Endothelial cell of umbilical vein (primary cell): Measurements from ENCODE around the gene SH3BGRL3. TPM values are rescaled to one million over a fixed set of nuclear protein-coding genes. Genes with fewer than 3 reads are reported as not detected.

Source experiments
- BruUV-seq: library from RNA; stranded (reverse); fragments of 400-500 nt; replicated peaks from 2 replicates; lab custom pipeline; 2021; lab: Mats Ljungman, UMichigan
- CTCF ChIA-PET: fragments of 300-600, 350-600 bp; sonication (Branson Sonifier 250); formaldehyde crosslinking; loops from one replicate; lab custom pipeline; 2021; ENCODE audit warnings: antibody characterized with exemption, inconsistent platforms; lab: Charles Lee
- POLR2A ChIA-PET: fragments of 300-600, 350-600 bp; sonication (Branson Sonifier 250); formaldehyde crosslinking; loops from one replicate; lab custom pipeline; 2021; ENCODE audit warnings: antibody characterized with exemption, inconsistent platforms; lab: Charles Lee
- DNase-seq: peaks from one replicate; pipeline ENCODE4 v3.0.0-alpha.2; 2011; ENCODE audit warnings: low read depth, low spot score
- FAIRE-seq: peaks from 2 replicates; lab custom pipeline; 2011; peaks lifted over from hg19 to GRCh38; lab: Jason Lieb, UNC
- H2AFZ ChIP-seq: 2 replicates; pipeline ENCODE4 v1.6.0; 2012; ENCODE audit warnings: low read depth, low read length, control low read depth, inconsistent platforms
- H3K27ac ChIP-seq: 2 replicates; pipeline ENCODE4 v1.5.1; 2011; ENCODE audit warnings: low read depth, mild to moderate bottlenecking, control low read depth, low read length, moderate library complexity; ENCODE audit not compliant: insufficient read depth
- H3K27me3 ChIP-seq, 2 experiments: 2 replicates each; pipeline versions ENCODE4 v1.6.0 to v1.6.1; 2011; ENCODE audit warnings: low read length in 2 of 2, mixed read lengths in 1 of 2; ENCODE audit not compliant: control insufficient read depth in 2 of 2, insufficient read depth in 2 of 2
- H3K36me3 ChIP-seq, 2 experiments: 2 replicates in 1 of 2; 3 replicates in 1 of 2; pipeline ENCODE4 v1.5.1; 2011; ENCODE audit warnings: low read length in 2 of 2, mild to moderate bottlenecking in 1 of 2, moderate library complexity in 1 of 2; ENCODE audit not compliant: control insufficient read depth in 2 of 2, insufficient read depth in 2 of 2; ENCODE audit errors: extremely low read depth in 1 of 2
- H3K4me1 ChIP-seq: 3 replicates; pipeline ENCODE4 v1.5.1; 2011; ENCODE audit warnings: mild to moderate bottlenecking, low read length; ENCODE audit not compliant: control insufficient read depth, insufficient read depth; ENCODE audit errors: extremely low read depth
- H3K4me2 ChIP-seq: 2 replicates; pipeline ENCODE4 v1.6.1; 2011; ENCODE audit warnings: low read length, control low read depth, mixed read lengths; ENCODE audit not compliant: insufficient read depth
- H3K4me3 ChIP-seq, 3 experiments: fragments of 200-600 bp in 1 of 3; sonication (generic), shearing (Covaris generic) in 1 of 3; replicated peaks in 1 of 3; 2 replicates each; pipeline ENCODE4 v1.5.1; 2011 to 2016; ENCODE audit warnings: control low read depth in 3 of 3, low read length in 3 of 3, mild to moderate bottlenecking in 2 of 3, inconsistent platforms in 1 of 3, low read depth in 1 of 3, moderate library complexity in 1 of 3; ENCODE audit not compliant: insufficient read depth in 1 of 3
- H3K79me2 ChIP-seq: 2 replicates; pipeline ENCODE4 v1.6.0; 2012; ENCODE audit warnings: low read length, inconsistent platforms; ENCODE audit not compliant: control insufficient read depth, insufficient read depth
- H3K9ac ChIP-seq: replicated peaks from 2 replicates; pipeline ENCODE3; 2011; ENCODE audit warnings: low read length, control low read depth; ENCODE audit not compliant: insufficient read depth; ENCODE audit errors: extremely low read depth
- H3K9me1 ChIP-seq: replicated peaks from 3 replicates; pipeline ENCODE4 v1.6.0; 2011; ENCODE audit warnings: mild to moderate bottlenecking, low read length; ENCODE audit not compliant: control insufficient read depth, insufficient read depth; ENCODE audit errors: extremely low read depth
- H3K9me3 ChIP-seq: replicated peaks from 2 replicates; pipeline ENCODE4 v1.5.1; 2012; ENCODE audit warnings: low read length, inconsistent platforms; ENCODE audit not compliant: control insufficient read depth, insufficient read depth
- H4K20me1 ChIP-seq: replicated peaks from 2 replicates; pipeline ENCODE3; 2011; ENCODE audit warnings: mild to moderate bottlenecking, low read length; ENCODE audit not compliant: control insufficient read depth, insufficient read depth; ENCODE audit errors: extremely low read depth
- EZH2 ChIP-seq: IDR thresholded peaks from 2 replicates; pipeline ENCODE4 v1.6.1; 2012; ENCODE audit warnings: borderline replicate concordance, low read depth, mild to moderate bottlenecking, moderate library complexity, low read length, inconsistent platforms; ENCODE audit not compliant: severe bottlenecking
- FOS ChIP-seq: IDR thresholded peaks from 2 replicates; pipeline ENCODE4 v1.6.1; 2011; ENCODE audit warnings: mild to moderate bottlenecking, low read length, moderate library complexity, borderline replicate concordance; ENCODE audit not compliant: insufficient read depth
- GATA2 ChIP-seq: IDR thresholded peaks from 2 replicates; pipeline ENCODE4 v1.7.0; 2011; ENCODE audit warnings: low read depth, mild to moderate bottlenecking, moderate library complexity, mixed read lengths, low read length; ENCODE audit not compliant: insufficient read length, insufficient read depth
- JUN ChIP-seq: IDR thresholded peaks from 2 replicates; pipeline ENCODE4 v1.6.1; 2011; ENCODE audit warnings: borderline replicate concordance, low read depth; ENCODE audit not compliant: insufficient read length, insufficient read depth
- MYC ChIP-seq: IDR thresholded peaks from one replicate; pipeline ENCODE4 v1.6.1; 2011; ENCODE audit warnings: mild to moderate bottlenecking, low read depth, low read length
- POLR2A ChIP-seq: IDR thresholded peaks from 2 replicates; pipeline ENCODE4 v1.6.1; 2012; ENCODE audit warnings: low read depth, mild to moderate bottlenecking, control low read depth, low read length
- dilution Hi-C: fragments of 300-500 bp; cut with MboI; formaldehyde crosslinking; loops from one replicate; pipeline ENCODE4 v1.15.0; 2019; ENCODE audit warnings: low sequenced_read_pairs; ENCODE audit not compliant: extremely low pct_ligation_motif_present
- intact Hi-C: fragments of 100-400 bp; cut with micrococcal nuclease; formaldehyde crosslinking; loops from one replicate; pipeline ENCODE4 v1.10.0; 2022
- polyA plus RNA-seq, 4 experiments: library from polyadenylated mRNA; depleted of rRNA in 3 of 4; stranded (reverse) in 3 of 4; unstranded in 1 of 4; fragments of >200 nt; gene quantifications; 2 replicates each; pipeline versions ENCODE4 v1.2.1 to v1.2.3, GENCODE V29; 2011 to 2012; ENCODE audit warnings: missing spikeins in 1 of 4
- total RNA-seq: library from RNA; stranded (reverse); gene quantifications from 2 replicates; pipeline ENCODE4 v1.2.3, GENCODE V29; 2021
- TF ChIP-seq, protein P1 (sequence below): IDR thresholded peaks from 2 replicates; pipeline ENCODE4 v1.6.1; 2011; ENCODE audit not compliant: insufficient read depth, insufficient read length
- TF ChIP-seq, protein P2 (sequence below), 2 donors: IDR thresholded peaks; 1 replicate in 1 of 2; 2 replicates in 1 of 2; pipeline ENCODE4 v1.5.1; 2011; ENCODE audit warnings: low read length in 2 of 2, mild to moderate bottlenecking in 2 of 2, moderate library complexity in 2 of 2, control low read depth in 1 of 2, inconsistent platforms in 1 of 2, low read depth in 1 of 2; ENCODE audit not compliant: insufficient read depth in 1 of 2; ENCODE audit errors: extremely low read depth in 1 of 2

The SH3BGRL3 gene
- total and polyA plus RNA-seq, 2 donors (not counting 3 experiments of a cell fraction or from before 2014, with no cell fraction given): 233 to 344 TPM

DNA sequence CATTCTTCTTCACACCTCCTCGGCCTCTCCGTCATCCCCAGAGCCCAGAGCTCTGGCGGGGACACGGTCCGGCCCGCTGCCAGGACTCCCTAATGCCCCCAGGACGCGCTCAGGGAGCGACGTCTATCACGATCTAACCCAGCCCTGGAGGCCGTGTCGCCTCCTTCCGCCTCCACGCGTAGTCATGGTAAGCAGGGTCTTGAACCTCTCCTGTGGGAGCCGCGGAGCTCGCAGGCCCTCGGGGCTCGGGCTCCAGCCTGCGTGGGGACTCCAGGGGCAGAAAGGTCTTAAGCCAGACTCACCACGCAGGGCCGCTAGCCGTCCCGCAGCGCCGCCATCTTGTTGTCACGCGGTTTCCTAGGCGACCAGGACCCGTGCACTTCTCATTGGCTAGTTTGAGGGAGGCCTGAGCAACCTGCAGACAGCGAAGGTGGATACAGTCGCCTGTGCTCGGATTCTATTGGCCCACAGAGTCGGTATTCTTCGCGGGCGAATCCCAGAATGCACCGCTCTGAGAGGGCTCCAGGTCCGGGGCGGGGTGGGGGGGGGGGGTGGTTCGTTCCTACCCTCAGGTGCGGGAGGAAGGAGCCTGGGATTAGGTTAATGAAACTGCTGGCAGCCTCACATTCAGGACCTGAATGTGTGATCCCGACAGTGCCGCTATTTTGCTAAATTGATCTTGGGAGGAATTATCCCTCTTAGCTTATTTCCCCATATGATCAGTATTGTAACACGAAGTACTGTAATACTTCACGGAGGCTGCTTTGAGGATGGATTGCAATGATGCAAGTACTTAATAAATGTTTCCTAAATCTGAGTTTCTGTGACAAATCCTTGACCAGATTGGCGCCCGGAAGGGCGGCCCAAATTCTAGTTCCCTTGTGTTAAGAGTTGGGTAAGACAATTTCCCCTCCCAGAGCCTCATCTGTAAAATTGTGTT lies 26.7 kb downstream of the SH3BGRL3 start, which contains the start of gene UBXN11:
Gene UBXN11, minus strand, starts transcription at position 347 of the 940 bp plus-strand sequence. CDS start 3,753 bp downstream, outside the sequence.
- dilution Hi-C loops: no loop called here
- ChIA-PET POLR2A (interaction anchor here (1.3 kb wide), 1 partner anchor 27 kb away, joined by 3 read pairs; the partner anchor contains the start of gene SH3BGRL3), CTCF (interaction anchor here (0.7 to 1.6 kb wide), 4 partner anchors 22 to 162 kb away, joined by 3 to 7 read pairs (median 4); partner anchors contain the start of gene SH3BGRL3)
- Histone ChIP-seq H3K4me3 (peak within 1 kb of the TSS; percentile 11 to 81 (median 62)), H3K27ac (peak within 1 kb of the TSS; percentile 9), H3K4me2 (peak within 1 kb of the TSS; percentile 75), H3K4me1 (peaks cover 10% of the 10 kb centered on the region), H2AFZ (peak within 1 kb of the TSS; percentile 73), H3K9me1 (no peaks in the 10 kb centered on the region), H3K79me2 (no peaks in the 10 kb centered on the region), H3K27me3 (no peaks in the 10 kb centered on the region), H3K36me3 (no peaks in the 10 kb centered on the region), H4K20me1 (no peaks in the 10 kb centered on the region), H3K9ac (peak within 1 kb of the TSS; percentile 67), H3K9me3 (no peaks in the 10 kb centered on the region)
- peak; percentile 95 for FAIRE-seq
- TF ChIP-seq, protein P1, sequence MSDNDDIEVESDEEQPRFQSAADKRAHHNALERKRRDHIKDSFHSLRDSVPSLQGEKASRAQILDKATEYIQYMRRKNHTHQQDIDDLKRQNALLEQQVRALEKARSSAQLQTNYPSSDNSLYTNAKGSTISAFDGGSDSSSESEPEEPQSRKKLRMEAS: no peak
- TF ChIP-seq JUN (no peak), GATA2 (no peak), EZH2 (no peak), POLR2A (no peak), FOS (no peak), MYC (no peak)
- TF ChIP-seq, protein P2, sequence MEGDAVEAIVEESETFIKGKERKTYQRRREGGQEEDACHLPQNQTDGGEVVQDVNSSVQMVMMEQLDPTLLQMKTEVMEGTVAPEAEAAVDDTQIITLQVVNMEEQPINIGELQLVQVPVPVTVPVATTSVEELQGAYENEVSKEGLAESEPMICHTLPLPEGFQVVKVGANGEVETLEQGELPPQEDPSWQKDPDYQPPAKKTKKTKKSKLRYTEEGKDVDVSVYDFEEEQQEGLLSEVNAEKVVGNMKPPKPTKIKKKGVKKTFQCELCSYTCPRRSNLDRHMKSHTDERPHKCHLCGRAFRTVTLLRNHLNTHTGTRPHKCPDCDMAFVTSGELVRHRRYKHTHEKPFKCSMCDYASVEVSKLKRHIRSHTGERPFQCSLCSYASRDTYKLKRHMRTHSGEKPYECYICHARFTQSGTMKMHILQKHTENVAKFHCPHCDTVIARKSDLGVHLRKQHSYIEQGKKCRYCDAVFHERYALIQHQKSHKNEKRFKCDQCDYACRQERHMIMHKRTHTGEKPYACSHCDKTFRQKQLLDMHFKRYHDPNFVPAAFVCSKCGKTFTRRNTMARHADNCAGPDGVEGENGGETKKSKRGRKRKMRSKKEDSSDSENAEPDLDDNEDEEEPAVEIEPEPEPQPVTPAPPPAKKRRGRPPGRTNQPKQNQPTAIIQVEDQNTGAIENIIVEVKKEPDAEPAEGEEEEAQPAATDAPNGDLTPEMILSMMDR (IDR thresholded peaks at IDR 0.05; ENCODE audit: extremely low read depth in 1 of 2, insufficient read depth in 1 of 2, low read depth in 1 of 2, low read length in 2 of 2): no peak
- DNase-seq: peak; percentile 95
- intact Hi-C loops: loop anchor here (1.0 kb wide), 1 partner anchor 26 kb away; the partner anchor contains the start of gene SH3BGRL3
- no TSS peak for BruUV-seq
